OCI-LY1 (cell line): ENCODE data around the gene HTR1E.

Experiments
- EZH2 ChIP-seq: fragments of 200-600 bp; sonication (generic), shearing (Covaris generic); IDR thresholded peaks from 2 replicates; pipeline ENCODE4 v1.8.0; 2017; ENCODE audit warnings: borderline replicate concordance, mixed run types, mild to moderate bottlenecking, antibody characterized with exemption, low read length, moderate library complexity, mixed read lengths
- TF ChIP-seq, protein P1 (sequence below): fragments of 200-600 bp; sonication (generic), shearing (Covaris generic); IDR thresholded peaks from 2 replicates; pipeline ENCODE4 v1.5.1; 2017; ENCODE audit warnings: mild to moderate bottlenecking, antibody characterized with exemption, low read length, moderate library complexity, mixed read lengths

DNA sequence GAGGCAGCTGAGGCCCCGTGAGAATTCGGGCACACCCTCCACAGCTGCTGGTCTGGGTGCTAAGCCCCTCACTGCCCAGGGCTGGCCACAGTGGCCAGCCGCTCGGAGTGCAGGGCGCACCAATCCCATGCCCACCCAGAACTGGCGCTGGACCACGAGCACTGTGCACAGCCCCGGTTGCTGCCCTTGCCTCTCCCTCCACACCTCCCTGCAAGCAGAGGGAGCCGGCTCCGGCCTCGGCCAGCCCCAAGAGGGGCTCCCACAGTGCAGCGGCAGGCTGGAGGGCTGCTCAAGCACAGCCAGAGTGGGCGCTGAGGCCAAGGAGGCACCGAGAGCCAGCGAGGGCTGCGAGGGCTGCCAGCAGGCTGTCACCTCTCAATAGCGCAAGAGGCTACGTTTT is 122.6 kb downstream of the HTR1E start:
- TF ChIP-seq, protein P1, sequence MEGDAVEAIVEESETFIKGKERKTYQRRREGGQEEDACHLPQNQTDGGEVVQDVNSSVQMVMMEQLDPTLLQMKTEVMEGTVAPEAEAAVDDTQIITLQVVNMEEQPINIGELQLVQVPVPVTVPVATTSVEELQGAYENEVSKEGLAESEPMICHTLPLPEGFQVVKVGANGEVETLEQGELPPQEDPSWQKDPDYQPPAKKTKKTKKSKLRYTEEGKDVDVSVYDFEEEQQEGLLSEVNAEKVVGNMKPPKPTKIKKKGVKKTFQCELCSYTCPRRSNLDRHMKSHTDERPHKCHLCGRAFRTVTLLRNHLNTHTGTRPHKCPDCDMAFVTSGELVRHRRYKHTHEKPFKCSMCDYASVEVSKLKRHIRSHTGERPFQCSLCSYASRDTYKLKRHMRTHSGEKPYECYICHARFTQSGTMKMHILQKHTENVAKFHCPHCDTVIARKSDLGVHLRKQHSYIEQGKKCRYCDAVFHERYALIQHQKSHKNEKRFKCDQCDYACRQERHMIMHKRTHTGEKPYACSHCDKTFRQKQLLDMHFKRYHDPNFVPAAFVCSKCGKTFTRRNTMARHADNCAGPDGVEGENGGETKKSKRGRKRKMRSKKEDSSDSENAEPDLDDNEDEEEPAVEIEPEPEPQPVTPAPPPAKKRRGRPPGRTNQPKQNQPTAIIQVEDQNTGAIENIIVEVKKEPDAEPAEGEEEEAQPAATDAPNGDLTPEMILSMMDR = no peak
- TF ChIP-seq EZH2 = no peak
